ENCODE measurements around the gene RPH3AL. TPM values are rescaled to one million over a fixed set of nuclear protein-coding genes. Genes with fewer than 3 reads are reported as not detected.
A peak's percentile ranks its signal among the peaks of the same experiment; 100 is the strongest.

The RPH3AL gene
- total and polyA plus RNA-seq, 4 donors, result 4.7 to 5.9 (median 5.3) TPM

GRCh38 chr17:354651-355556, 2.3 kb upstream of the RPH3AL start:
- Histone ChIP-seq H3K36me3 (ENCODE audit: control insufficient read depth, insufficient read depth, low read length) (peaks cover 3% of the 10 kb centered on the region), H3K27me3 (ENCODE audit: control insufficient read depth, insufficient read depth, low read length) (no peaks in the 10 kb centered on the region), H3K4me1 (ENCODE audit: control insufficient read depth, insufficient read depth, low read length) (peaks cover 44% of the 10 kb centered on the region), H3K4me3 (ENCODE audit: low read depth, low read length) (no peak overlapping the region), H3K9me3 (ENCODE audit: control insufficient read depth, insufficient read depth, low read length) (no peaks in the 10 kb centered on the region), H3K27ac (ENCODE audit: low read depth, low read length) (no peak overlapping the region)
- no peak for DNase-seq (ENCODE audit: low read depth in 4 of 6, low spot score in 6 of 6)
- WGBS (ENCODE audit: insufficient coverage), result 91% methylated on average over 17 of the region's 19 CpGs

GRCh38 chr17:353838-354234, 1.2 kb upstream of the RPH3AL start:
- Histone ChIP-seq H3K4me3 (ENCODE audit: low read depth, low read length) (no peak overlapping the region), H3K27me3 (ENCODE audit: control insufficient read depth, insufficient read depth, low read length) (no peaks in the 10 kb centered on the region), H3K4me1 (ENCODE audit: control insufficient read depth, insufficient read depth, low read length) (peaks cover 48% of the 10 kb centered on the region), H3K36me3 (ENCODE audit: control insufficient read depth, insufficient read depth, low read length) (peaks cover 3% of the 10 kb centered on the region), H3K27ac (ENCODE audit: low read depth, low read length) (no peak overlapping the region), H3K9me3 (ENCODE audit: control insufficient read depth, insufficient read depth, low read length) (no peaks in the 10 kb centered on the region)
- no peak for DNase-seq (ENCODE audit: low read depth in 4 of 6, low spot score in 6 of 6)
- WGBS (ENCODE audit: insufficient coverage), result 97% methylated on average over 3 of the region's 8 CpGs

GRCh38 chr17:353213-353837, 718 bp upstream of the RPH3AL start:
- H3K4me1 ChIP-seq (ENCODE audit: control insufficient read depth, insufficient read depth, low read length), result peaks cover 49% of the 10 kb centered on the region
- peak in 1 of 6 donors; percentile 47 for DNase-seq (ENCODE audit: low read depth in 4 of 6, low spot score in 6 of 6)

GRCh38 chr17:351875-352420, 659 bp downstream of the RPH3AL start:
- 73% methylated on average over 19 of the region's 19 CpGs for WGBS (ENCODE audit: insufficient coverage)
- Histone ChIP-seq H3K4me1 (ENCODE audit: control insufficient read depth, insufficient read depth, low read length) (peaks cover 42% of the 10 kb centered on the region), H3K27ac (ENCODE audit: low read depth, low read length) (peak overlapping the region; percentile 50)

More at GRCh38 chr17:353213-353837, 718 bp upstream of the RPH3AL start:
- 53% methylated on average over 4 of the region's 8 CpGs for WGBS (ENCODE audit: insufficient coverage)
- Histone ChIP-seq H3K9me3 (ENCODE audit: control insufficient read depth, insufficient read depth, low read length) (no peaks in the 10 kb centered on the region), H3K27me3 (ENCODE audit: control insufficient read depth, insufficient read depth, low read length) (no peaks in the 10 kb centered on the region), H3K4me3 (ENCODE audit: low read depth, low read length) (no peak overlapping the region), H3K27ac (ENCODE audit: low read depth, low read length) (no peak overlapping the region), H3K36me3 (ENCODE audit: control insufficient read depth, insufficient read depth, low read length) (peaks cover 3% of the 10 kb centered on the region)

GRCh38 chr17:351449-351738, 1.2 kb downstream of the RPH3AL start:
- H3K27ac ChIP-seq (ENCODE audit: low read depth, low read length), result no peak overlapping the region

More at GRCh38 chr17:351875-352420, 659 bp downstream of the RPH3AL start:
- no peak for DNase-seq (ENCODE audit: low read depth in 4 of 6, low spot score in 6 of 6)
- Histone ChIP-seq H3K27me3 (ENCODE audit: control insufficient read depth, insufficient read depth, low read length) (no peaks in the 10 kb centered on the region), H3K4me3 (ENCODE audit: low read depth, low read length) (no peak overlapping the region), H3K9me3 (ENCODE audit: control insufficient read depth, insufficient read depth, low read length) (no peaks in the 10 kb centered on the region), H3K36me3 (ENCODE audit: control insufficient read depth, insufficient read depth, low read length) (peaks cover 3% of the 10 kb centered on the region)

GRCh38 chr17:350706-351448, 1.7 kb downstream of the RPH3AL start:
- H3K4me3 ChIP-seq (ENCODE audit: low read depth, low read length), result no peak overlapping the region
- DNase-seq (ENCODE audit: low read depth in 4 of 6, low spot score in 6 of 6), result peak in 1 of 6 donors; percentile 54
- whole genome bisulfite sequencing (ENCODE audit: insufficient coverage), result 75% methylated on average over 8 of the region's 8 CpGs
- no peaks in the 10 kb centered on the region for H3K9me3 ChIP-seq (ENCODE audit: control insufficient read depth, insufficient read depth, low read length)
- peak overlapping the region; percentile 47 for H3K27ac ChIP-seq (ENCODE audit: low read depth, low read length)
- H3K4me1 ChIP-seq (ENCODE audit: control insufficient read depth, insufficient read depth, low read length), result peaks cover 42% of the 10 kb centered on the region
- H3K27me3 ChIP-seq (ENCODE audit: control insufficient read depth, insufficient read depth, low read length), result no peaks in the 10 kb centered on the region
- H3K36me3 ChIP-seq (ENCODE audit: control insufficient read depth, insufficient read depth, low read length), result no peaks in the 10 kb centered on the region

More at GRCh38 chr17:351449-351738, 1.2 kb downstream of the RPH3AL start:
- H3K9me3 ChIP-seq (ENCODE audit: control insufficient read depth, insufficient read depth, low read length), result no peaks in the 10 kb centered on the region
- WGBS (ENCODE audit: insufficient coverage), result 90% methylated on average over 3 of the region's 6 CpGs
- no peak overlapping the region for H3K4me3 ChIP-seq (ENCODE audit: low read depth, low read length)
- H3K36me3 ChIP-seq (ENCODE audit: control insufficient read depth, insufficient read depth, low read length), result no peaks in the 10 kb centered on the region
- DNase-seq (ENCODE audit: low read depth in 4 of 6, low spot score in 6 of 6), result no peak
- H3K4me1 ChIP-seq (ENCODE audit: control insufficient read depth, insufficient read depth, low read length), result peaks cover 42% of the 10 kb centered on the region
- H3K27me3 ChIP-seq (ENCODE audit: control insufficient read depth, insufficient read depth, low read length), result no peaks in the 10 kb centered on the region

- WGBS (ENCODE audit: insufficient coverage), result 95% methylated on average over 2 of the region's 3 CpGs
- Histone ChIP-seq H3K27me3 (ENCODE audit: control insufficient read depth, insufficient read depth, low read length) (no peaks in the 10 kb centered on the region), H3K4me1 (ENCODE audit: control insufficient read depth, insufficient read depth, low read length) (peaks cover 40% of the 10 kb centered on the region), H3K4me3 (ENCODE audit: low read depth, low read length) (no peak overlapping the region), H3K36me3 (ENCODE audit: control insufficient read depth, insufficient read depth, low read length) (no peaks in the 10 kb centered on the region), H3K27ac (ENCODE audit: low read depth, low read length) (no peak overlapping the region), H3K9me3 (ENCODE audit: control insufficient read depth, insufficient read depth, low read length) (no peaks in the 10 kb centered on the region)
- DNase-seq (ENCODE audit: low read depth in 4 of 6, low spot score in 6 of 6), result no peak
Observed at GRCh38 chr17:349666-350065, 2.9 kb downstream of the RPH3AL start.

- no peaks in the 10 kb centered on the region for H3K9me3 ChIP-seq (ENCODE audit: control insufficient read depth, insufficient read depth, low read length)
- no peak overlapping the region for H3K4me3 ChIP-seq (ENCODE audit: low read depth, low read length)
- no peaks in the 10 kb centered on the region for H3K27me3 ChIP-seq (ENCODE audit: control insufficient read depth, insufficient read depth, low read length)
- 55% methylated on average over 10 of the region's 12 CpGs for WGBS (ENCODE audit: insufficient coverage)
- H3K4me1 ChIP-seq (ENCODE audit: control insufficient read depth, insufficient read depth, low read length), result peaks cover 38% of the 10 kb centered on the region
- H3K36me3 ChIP-seq (ENCODE audit: control insufficient read depth, insufficient read depth, low read length), result no peaks in the 10 kb centered on the region
- no peak overlapping the region for H3K27ac ChIP-seq (ENCODE audit: low read depth, low read length)
- DNase-seq (ENCODE audit: low read depth in 4 of 6, low spot score in 6 of 6), result peak in 1 of 6 donors; percentile 27
Observed at GRCh38 chr17:348692-349425, 3.7 kb downstream of the RPH3AL start.

- DNase-seq (ENCODE audit: low read depth in 4 of 6, low spot score in 6 of 6), result no peak
- no peak overlapping the region for H3K27ac ChIP-seq (ENCODE audit: low read depth, low read length)
- H3K27me3 ChIP-seq (ENCODE audit: control insufficient read depth, insufficient read depth, low read length), result no peaks in the 10 kb centered on the region
- H3K9me3 ChIP-seq (ENCODE audit: control insufficient read depth, insufficient read depth, low read length), result no peaks in the 10 kb centered on the region
- no CpG with 5 or more reads among the region's 2 CpGs for WGBS (ENCODE audit: insufficient coverage)
- H3K4me1 ChIP-seq (ENCODE audit: control insufficient read depth, insufficient read depth, low read length), result peaks cover 30% of the 10 kb centered on the region
- H3K36me3 ChIP-seq (ENCODE audit: control insufficient read depth, insufficient read depth, low read length), result no peaks in the 10 kb centered on the region
- H3K4me3 ChIP-seq (ENCODE audit: low read depth, low read length), result no peak overlapping the region
Observed at GRCh38 chr17:348012-348411, 4.6 kb downstream of the RPH3AL start.

Data from spinal cord (tissue), 10 donors.